A673 (cell line): ENCODE data around the gene COL5A2. TPM values are rescaled to one million over a fixed set of nuclear protein-coding genes. Genes with fewer than 3 reads are reported as not detected.

Experiments
- BruUV-seq: library from RNA; stranded (reverse); fragments of 400-500 nt; replicated peaks from 2 replicates; lab custom pipeline; 2021; lab: Mats Ljungman, UMichigan
- CTCF ChIA-PET: fragments of 300-600 bp; sonication (Branson Sonifier 250); formaldehyde crosslinking; loops from one replicate; lab custom pipeline; 2022; ENCODE audit warnings: antibody characterized with exemption; lab: Charles Lee
- POLR2A ChIA-PET: fragments of 300-600 bp; sonication (Branson Sonifier 250); formaldehyde crosslinking; loops from one replicate; lab custom pipeline; 2022; ENCODE audit warnings: antibody characterized with exemption; ENCODE audit not compliant: low non-redundant PET; lab: Charles Lee
- DNase-seq: peaks from one replicate; pipeline ENCODE4 v3.0.0-alpha.2; 2015; ENCODE audit warnings: low spot score
- H3K27ac ChIP-seq: fragments of 200-600 bp; sonication (generic); 2 replicates; pipeline ENCODE4 v1.5.1; 2016; ENCODE audit warnings: mixed run types, low read depth, mild to moderate bottlenecking, mixed read lengths, antibody characterized with exemption, low read length; ENCODE audit not compliant: poor library complexity, severe bottlenecking
- H3K27me3 ChIP-seq: fragments of 200-600 bp; sonication (generic); replicated peaks from 2 replicates; pipeline ENCODE4 v1.6.1; 2017; ENCODE audit warnings: mixed run types, low read depth, mild to moderate bottlenecking, mixed read lengths, antibody characterized with exemption, low read length; ENCODE audit not compliant: insufficient read depth, poor library complexity
- H3K36me3 ChIP-seq: fragments of 200-600 bp; sonication (generic); 2 replicates; pipeline ENCODE4 v1.6.1; 2016; ENCODE audit warnings: mixed run types, mild to moderate bottlenecking, mixed read lengths, antibody characterized with exemption, low read length; ENCODE audit not compliant: insufficient read depth, poor library complexity, severe bottlenecking
- H3K4me1 ChIP-seq: fragments of 200-600 bp; sonication (generic); 2 replicates; pipeline ENCODE4 v1.6.1; 2017; ENCODE audit warnings: mixed run types, mild to moderate bottlenecking, mixed read lengths, antibody characterized with exemption, low read length; ENCODE audit not compliant: insufficient read depth, poor library complexity, severe bottlenecking
- H3K4me3 ChIP-seq: fragments of 200-600 bp; sonication (generic); 2 replicates; pipeline ENCODE4 v1.5.1; 2016; ENCODE audit warnings: low read depth, mixed run types, mild to moderate bottlenecking, mixed read lengths, low read length; ENCODE audit not compliant: poor library complexity, severe bottlenecking
- H3K9me3 ChIP-seq: fragments of 200-600 bp; sonication (generic); 2 replicates; pipeline ENCODE4 v1.6.1; 2016; ENCODE audit warnings: mixed run types, low read depth, mild to moderate bottlenecking, mixed read lengths, antibody characterized with exemption, low read length; ENCODE audit not compliant: poor library complexity, severe bottlenecking
- CTCF ChIP-seq: fragments of 300-800, 200-600 bp; sonication (generic); conservative IDR thresholded peaks from 2 replicates; pipeline ENCODE4 v1.5.1; 2017; ENCODE audit warnings: low read depth, mild to moderate bottlenecking, antibody characterized with exemption, low read length, moderate library complexity, mixed read lengths
- EZH2 ChIP-seq: fragments of 200-600 bp; sonication (generic); IDR thresholded peaks from 2 replicates; pipeline ENCODE4 v1.6.1; 2017; ENCODE audit warnings: borderline replicate concordance, low read depth, mild to moderate bottlenecking, mixed read lengths, antibody characterized with exemption, low read length; ENCODE audit not compliant: poor library complexity, severe bottlenecking
- intact Hi-C: fragments of 100-400 bp; cut with micrococcal nuclease; formaldehyde crosslinking; loops from one replicate; pipeline ENCODE4 v1.10.0; 2022; ENCODE audit not compliant: unreplicated experiment
- total RNA-seq: library from RNA; stranded (reverse); gene quantifications from 2 replicates; pipeline ENCODE4 v1.2.3, GENCODE V29; 2021

The COL5A2 gene
- total RNA-seq, 1 experiment from 2014 or later, result 92.2 TPM

- DNase-seq, result no peak
- no peaks in the 10 kb centered on the region for H3K9me3 ChIP-seq
- H3K36me3 ChIP-seq, result no peaks in the 10 kb centered on the region
- H3K27me3 ChIP-seq, result no peaks in the 10 kb centered on the region
- ChIA-PET CTCF (no interaction called here), POLR2A (no interaction called here)
- H3K4me3 ChIP-seq, result no peak overlapping the region
- intact Hi-C loops, result no loop called here
- BruUV-seq, result no TSS peak
- H3K27ac ChIP-seq, result no peak overlapping the region
- peaks cover 71% of the 10 kb centered on the region for H3K4me1 ChIP-seq
- TF ChIP-seq CTCF, result no peak
Observed at GRCh38 chr2:189138800-189139199, 40.8 kb downstream of the COL5A2 start.

- Histone ChIP-seq H3K9me3 (no peaks in the 10 kb centered on the region), H3K27me3 (no peaks in the 10 kb centered on the region), H3K27ac (no peak overlapping the region), H3K36me3 (no peaks in the 10 kb centered on the region), H3K4me1 (peaks cover 60% of the 10 kb centered on the region), H3K4me3 (no peak overlapping the region)
- intact Hi-C loops, result no loop called here
- BruUV-seq, result no TSS peak
- TF ChIP-seq CTCF (no peak), EZH2 (no peak)
- no peak for DNase-seq
- POLR2A ChIA-PET, result interaction anchor here (0.6 kb wide), 1 partner anchor 1217 kb away, joined by 3 read pairs; no protein-coding TSS in a partner anchor
- CTCF ChIA-PET, result no interaction called here
Observed at GRCh38 chr2:189137519-189137918, 42.0 kb downstream of the COL5A2 start.

GRCh38 chr2:189134485-189134884, 45.1 kb downstream of the COL5A2 start:
- H3K36me3 ChIP-seq, result no peaks in the 10 kb centered on the region
- TF ChIP-seq CTCF, result no peak
- TF ChIP-seq EZH2, result no peak
- POLR2A ChIA-PET, result no interaction called here
- CTCF ChIA-PET, result no interaction called here
- no peak overlapping the region for H3K27ac ChIP-seq
- no TSS peak for BruUV-seq
- no peak for DNase-seq
- H3K4me1 ChIP-seq, result peaks cover 58% of the 10 kb centered on the region
- intact Hi-C loops, result no loop called here
- H3K4me3 ChIP-seq, result no peak overlapping the region
- H3K9me3 ChIP-seq, result no peaks in the 10 kb centered on the region
- H3K27me3 ChIP-seq, result no peaks in the 10 kb centered on the region
